Activated CD8-positive, alpha-beta T cell treated with anti-CD3 and anti-CD28 coated beads, Interleukin-2, amount 10 ng/mL, durations not matched to agents 7 days and 5 days (primary cell): ENCODE measurements around the gene FOXK1. TPM values are rescaled to one million over a fixed set of nuclear protein-coding genes. Genes with fewer than 3 reads are reported as not detected.

Experiments used
- ATAC-seq: fragments of 150-1000 bp; cut with Tn5 transposase; one replicate; pipeline ENCODE4 v1.10.0; 2021; ENCODE audit warnings: moderate library complexity
- CTCF ChIA-PET: fragments of 350-600 bp; sonication (Branson Sonifier 250); formaldehyde crosslinking; loops from one replicate; lab custom pipeline; 2021; ENCODE audit warnings: antibody characterized with exemption; lab: Charles Lee
- POLR2A ChIA-PET: fragments of 350-600 bp; sonication (Branson Sonifier 250); formaldehyde crosslinking; loops from one replicate; lab custom pipeline; 2021; ENCODE audit warnings: antibody characterized with exemption; lab: Charles Lee
- DNase-seq: peaks from one replicate; pipeline ENCODE4 v3.0.0-alpha.2; 2020
- H3K27ac Mint-ChIP-seq: one replicate; pipeline ENCODE4 v1.8.0; 2021; ENCODE audit warnings: mild to moderate bottlenecking, mixed read lengths
- H3K27me3 Mint-ChIP-seq: one replicate; pipeline ENCODE4 v1.8.0; 2021; ENCODE audit warnings: low read depth, mixed read lengths
- H3K36me3 Mint-ChIP-seq: one replicate; pipeline ENCODE4 v1.8.0; 2021; ENCODE audit warnings: low read depth, mixed read lengths
- H3K4me1 Mint-ChIP-seq: one replicate; pipeline ENCODE4 v1.8.0; 2021; ENCODE audit warnings: low read depth, mixed read lengths
- H3K4me3 Mint-ChIP-seq: one replicate; pipeline ENCODE4 v1.8.0; 2021; ENCODE audit warnings: mild to moderate bottlenecking, mixed read lengths
- H3K9me3 Mint-ChIP-seq: one replicate; pipeline ENCODE4 v1.8.0; 2022; ENCODE audit warnings: mixed read lengths; ENCODE audit not compliant: insufficient read depth
- total RNA-seq, 2 experiments: library from RNA; stranded (reverse); gene quantifications; one replicate each; pipeline ENCODE4 v1.2.3, GENCODE V29; 2021

Gene FOXK1
- total RNA-seq, 2 experiments from 2014 or later: 26.8 to 28.5 TPM

GRCh38 chr7:4702961-4703512 lies 20.9 kb downstream of the FOXK1 start:
- no peak for ATAC-seq
- POLR2A ChIA-PET: no interaction called here

GRCh38 chr7:4703532-4703931 lies 21.4 kb downstream of the FOXK1 start:
- ChIA-PET CTCF (no interaction called here), POLR2A (no interaction called here)
- ATAC-seq (no peak), DNase-seq (no peak)
- H3K4me3 Mint-ChIP-seq: no peak overlapping the region
- no peaks in the 10 kb centered on the region for H3K4me1 Mint-ChIP-seq
- no peaks in the 10 kb centered on the region for H3K9me3 Mint-ChIP-seq
- no peak overlapping the region for H3K27ac Mint-ChIP-seq
- no peaks in the 10 kb centered on the region for H3K27me3 Mint-ChIP-seq
- no peaks in the 10 kb centered on the region for H3K36me3 Mint-ChIP-seq

More at GRCh38 chr7:4702961-4703512, 20.9 kb downstream of the FOXK1 start:
- no peaks in the 10 kb centered on the region for H3K4me1 Mint-ChIP-seq
- H3K27me3 Mint-ChIP-seq: no peaks in the 10 kb centered on the region
- DNase-seq: no peak
- H3K4me3 Mint-ChIP-seq: no peak overlapping the region
- no peak overlapping the region for H3K27ac Mint-ChIP-seq
- CTCF ChIA-PET: no interaction called here
- no peaks in the 10 kb centered on the region for H3K9me3 Mint-ChIP-seq
- no peaks in the 10 kb centered on the region for H3K36me3 Mint-ChIP-seq

DNA sequence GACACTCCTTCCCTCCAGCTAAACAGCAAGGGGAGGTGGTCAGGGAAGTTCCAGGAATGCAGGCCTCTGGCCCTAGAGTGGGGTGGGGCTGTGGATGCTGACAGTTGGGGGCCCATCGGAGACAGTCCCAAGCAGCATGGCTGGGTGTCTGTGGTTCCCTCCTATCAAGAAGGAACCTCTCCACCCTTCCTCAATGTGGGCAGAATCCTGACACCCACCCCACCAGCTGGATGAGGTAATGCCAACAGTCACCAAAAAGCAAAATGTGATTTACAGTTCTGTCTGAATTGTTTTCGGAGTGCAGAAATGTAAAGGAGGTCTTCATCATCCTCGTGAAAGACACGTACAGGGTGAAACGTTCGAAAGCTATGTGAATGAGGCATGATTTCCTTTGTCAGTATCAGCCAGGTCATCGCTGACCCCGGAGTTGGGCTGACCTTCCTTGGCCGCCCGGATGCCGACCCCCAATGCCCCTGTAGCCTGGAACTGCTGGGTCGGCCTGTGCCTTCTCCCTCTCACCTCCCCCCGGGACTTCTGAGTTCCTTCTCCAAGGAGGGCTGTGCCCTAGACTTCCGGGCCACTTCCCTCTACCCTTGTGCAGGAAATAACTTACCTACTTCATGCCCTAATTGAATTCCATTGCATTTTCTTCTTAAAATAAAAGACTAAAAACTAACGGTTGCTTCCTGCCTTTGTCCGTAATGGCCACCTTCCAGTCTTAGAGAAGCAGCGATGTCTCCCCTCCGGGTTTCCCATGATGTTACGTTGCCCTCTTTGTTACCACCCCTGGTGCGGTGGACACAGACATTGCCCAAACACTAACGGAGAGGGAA lies 24.5 kb downstream of the FOXK1 start:
- Mint-ChIP-seq H3K4me3 (no peak overlapping the region), H3K27me3 (no peaks in the 10 kb centered on the region), H3K36me3 (peaks cover 3% of the 10 kb centered on the region), H3K27ac (no peak overlapping the region), H3K4me1 (peaks cover 3% of the 10 kb centered on the region), H3K9me3 (no peaks in the 10 kb centered on the region)
- POLR2A ChIA-PET: no interaction called here
- DNase-seq (no peak), ATAC-seq (no peak)
- CTCF ChIA-PET: no interaction called here

- ChIA-PET POLR2A (no interaction called here), CTCF (no interaction called here)
- Mint-ChIP-seq H3K4me1 (peaks cover 6% of the 10 kb centered on the region), H3K27me3 (no peaks in the 10 kb centered on the region), H3K4me3 (no peak overlapping the region), H3K9me3 (no peaks in the 10 kb centered on the region), H3K36me3 (peaks cover 5% of the 10 kb centered on the region), H3K27ac (no peak overlapping the region)
- ATAC-seq (no peak), DNase-seq (no peak)
Measured at GRCh38 chr7:4707217-4707741, 25.2 kb downstream of the FOXK1 start.

- ChIA-PET POLR2A (no interaction called here), CTCF (no interaction called here)
- Mint-ChIP-seq H3K9me3 (no peaks in the 10 kb centered on the region), H3K4me3 (no peak overlapping the region), H3K4me1 (peaks cover 12% of the 10 kb centered on the region), H3K36me3 (peaks cover 5% of the 10 kb centered on the region), H3K27me3 (no peaks in the 10 kb centered on the region), H3K27ac (no peak overlapping the region)
- no peak for ATAC-seq
- DNase-seq: no peak
Measured at GRCh38 chr7:4707980-4708411, 25.9 kb downstream of the FOXK1 start.

DNA sequence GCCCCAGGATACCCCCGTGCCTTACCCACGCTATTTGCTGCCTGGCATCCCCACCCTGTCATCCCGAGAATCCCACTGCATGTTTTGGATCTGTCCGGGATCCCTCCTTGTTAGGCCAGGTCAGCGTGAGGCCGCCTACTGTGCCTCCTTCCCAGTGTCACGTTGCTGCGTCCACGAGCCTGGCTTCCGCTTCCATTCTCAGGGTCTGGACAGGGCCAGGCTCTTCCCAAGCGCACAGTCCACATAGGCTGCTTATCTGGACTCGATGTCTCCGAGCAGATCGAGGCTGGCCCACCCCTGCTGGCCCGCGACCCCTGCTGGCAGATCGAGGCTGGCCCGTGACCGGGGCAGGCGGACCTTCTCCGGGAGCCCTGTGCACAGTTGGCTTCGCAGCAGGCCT lies 27.1 kb downstream of the FOXK1 start:
- no peak for DNase-seq
- Mint-ChIP-seq H3K27me3 (no peaks in the 10 kb centered on the region), H3K4me1 (peaks cover 15% of the 10 kb centered on the region)

DNA sequence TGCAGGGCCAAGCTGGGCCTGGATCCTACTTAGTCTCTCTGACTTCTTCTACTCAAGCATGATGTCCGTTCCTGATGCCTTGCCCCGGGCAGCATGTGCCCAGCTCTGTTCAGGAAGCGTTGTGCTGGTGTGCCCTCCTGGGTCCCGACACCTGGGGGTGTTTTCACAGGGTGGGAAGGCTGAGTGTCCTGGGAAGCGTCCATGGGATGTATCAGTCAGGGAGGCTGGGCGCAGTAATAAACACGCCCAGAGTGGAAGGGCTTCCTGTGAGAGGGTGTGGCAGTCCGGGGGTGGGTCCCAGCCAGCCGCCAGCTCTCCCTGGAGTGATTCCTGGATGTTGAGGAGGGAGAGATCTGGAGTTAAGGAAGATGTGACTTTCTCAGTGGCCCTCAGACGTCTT lies 29.0 kb downstream of the FOXK1 start:
- Mint-ChIP-seq H3K27me3 (no peaks in the 10 kb centered on the region), H3K4me1 (peaks cover 21% of the 10 kb centered on the region), H3K9me3 (no peaks in the 10 kb centered on the region), H3K27ac (no peak overlapping the region), H3K36me3 (peaks cover 9% of the 10 kb centered on the region), H3K4me3 (no peak overlapping the region)
- ChIA-PET POLR2A (no interaction called here), CTCF (no interaction called here)
- DNase-seq: no peak
- no peak for ATAC-seq

More for the DNA sequence above, 27.1 kb downstream of the FOXK1 start:
- ChIA-PET POLR2A (no interaction called here), CTCF (no interaction called here)
- Mint-ChIP-seq H3K27ac (no peak overlapping the region), H3K9me3 (no peaks in the 10 kb centered on the region), H3K36me3 (peaks cover 5% of the 10 kb centered on the region), H3K4me3 (no peak overlapping the region)
- ATAC-seq: no peak

- no peak overlapping the region for H3K4me3 Mint-ChIP-seq
- DNase-seq (no peak), ATAC-seq (no peak)
- POLR2A ChIA-PET: no interaction called here
- no peaks in the 10 kb centered on the region for H3K27me3 Mint-ChIP-seq
- CTCF ChIA-PET: no interaction called here
- peaks cover 9% of the 10 kb centered on the region for H3K36me3 Mint-ChIP-seq
- no peak overlapping the region for H3K27ac Mint-ChIP-seq
- H3K4me1 Mint-ChIP-seq: peaks cover 22% of the 10 kb centered on the region
- H3K9me3 Mint-ChIP-seq: no peaks in the 10 kb centered on the region
Measured at GRCh38 chr7:4711634-4712033, 29.5 kb downstream of the FOXK1 start.

DNA sequence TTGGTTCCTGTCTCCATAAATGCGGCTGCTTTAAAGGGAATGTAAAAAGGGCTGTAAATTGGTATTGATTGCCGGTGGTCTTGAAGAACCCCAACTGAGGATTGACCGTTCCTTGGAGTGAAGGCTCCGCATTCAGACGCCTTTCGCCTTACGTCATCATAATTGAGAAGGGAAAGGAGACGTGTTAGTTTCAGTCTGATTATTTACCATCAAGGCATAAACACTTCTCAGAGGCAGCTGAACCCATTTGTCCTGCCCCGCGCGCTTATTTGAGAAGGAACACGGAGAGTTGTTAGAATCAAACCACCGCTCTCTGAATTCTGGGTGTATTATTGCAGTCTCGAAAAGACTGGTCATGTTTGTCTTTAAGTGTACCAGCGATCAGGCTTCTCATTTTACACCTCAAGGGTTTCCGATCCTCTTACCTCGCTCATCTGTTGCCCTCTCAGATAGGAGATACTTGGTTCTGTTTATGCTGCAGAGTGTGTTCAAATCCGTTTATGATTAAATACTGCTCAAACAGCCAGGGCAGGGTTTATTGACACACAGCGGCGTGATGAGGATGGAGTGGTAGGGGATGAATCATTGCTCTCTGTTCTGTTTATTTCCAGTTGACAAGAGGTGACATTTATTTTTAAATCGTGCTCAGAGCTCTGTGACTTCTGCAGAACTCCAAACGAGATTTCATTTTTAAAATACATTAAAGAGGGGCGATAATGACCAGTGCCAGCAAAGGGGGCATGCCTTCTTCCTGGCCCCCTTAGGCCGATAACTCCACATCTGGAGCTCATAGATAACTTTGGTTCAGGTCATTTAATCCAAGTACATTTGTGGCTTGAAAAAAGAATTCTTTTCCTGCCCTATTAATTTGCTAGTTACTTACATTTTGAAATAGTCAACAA lies 30.4 kb downstream of the FOXK1 start:
- ChIA-PET POLR2A (interaction anchor here (1.0 kb wide), 1 partner anchor 63 kb away, joined by 3 read pairs; the partner anchor contains the start of gene AP5Z1), CTCF (interaction anchor here (0.7 to 0.9 kb wide), 2 partner anchors 11 to 29 kb away, joined by 3 read pairs; no protein-coding TSS in a partner anchor)
- Mint-ChIP-seq H3K9me3 (no peaks in the 10 kb centered on the region), H3K27me3 (no peaks in the 10 kb centered on the region), H3K36me3 (peaks cover 9% of the 10 kb centered on the region), H3K27ac (no peak overlapping the region), H3K4me1 (peaks cover 24% of the 10 kb centered on the region), H3K4me3 (no peak overlapping the region)
- ATAC-seq: no peak
- DNase-seq: no peak

GRCh38 chr7:4713183-4713784 lies 31.2 kb downstream of the FOXK1 start:
- Mint-ChIP-seq H3K27me3 (no peaks in the 10 kb centered on the region), H3K4me1 (peaks cover 24% of the 10 kb centered on the region), H3K9me3 (no peaks in the 10 kb centered on the region), H3K27ac (no peak overlapping the region), H3K36me3 (peaks cover 9% of the 10 kb centered on the region), H3K4me3 (no peak overlapping the region)
- ChIA-PET POLR2A (interaction anchor here (1.0 kb wide), 1 partner anchor 62 kb away, joined by 3 read pairs; the partner anchor contains the start of gene AP5Z1), CTCF (interaction anchor here (0.7 to 0.9 kb wide), 2 partner anchors 10 to 30 kb away, joined by 3 read pairs; no protein-coding TSS in a partner anchor)
- ATAC-seq: no peak
- DNase-seq: no peak

- Mint-ChIP-seq H3K36me3 (peaks cover 9% of the 10 kb centered on the region), H3K4me1 (peaks cover 24% of the 10 kb centered on the region), H3K27ac (no peak overlapping the region), H3K9me3 (no peaks in the 10 kb centered on the region), H3K4me3 (no peak overlapping the region), H3K27me3 (no peaks in the 10 kb centered on the region)
- CTCF ChIA-PET: no interaction called here
- no peak for ATAC-seq
- no peak for DNase-seq
- POLR2A ChIA-PET: no interaction called here
Measured at GRCh38 chr7:4714161-4714700, 32.1 kb downstream of the FOXK1 start.
